Endodermal cell (in vitro differentiated cells): ENCODE results near the gene TMEM100. TPM values are rescaled to one million over a fixed set of nuclear protein-coding genes. Genes with fewer than 3 reads are reported as not detected.

ENCODE experiments used
- DNase-seq: peaks from one replicate; pipeline ENCODE4 v3.0.0-alpha.2; 2017
- H3K27ac ChIP-seq: 2 replicates; pipeline ENCODE4 v1.5.1; 2013; ENCODE audit warnings: mild to moderate bottlenecking, low read depth, low read length, moderate library complexity
- H3K27me3 ChIP-seq: 2 replicates; pipeline ENCODE4 v1.6.1; 2013; ENCODE audit warnings: mild to moderate bottlenecking, low read length, moderate library complexity; ENCODE audit not compliant: insufficient read depth, control insufficient read depth, poor library complexity, severe bottlenecking
- H3K36me3 ChIP-seq: 2 replicates; pipeline ENCODE4 v1.7.0; 2013; ENCODE audit warnings: mild to moderate bottlenecking, low read length, moderate library complexity; ENCODE audit not compliant: control insufficient read depth, insufficient read depth
- H3K4me1 ChIP-seq: one replicate; pipeline ENCODE4 v1.7.0; 2013; ENCODE audit warnings: low read length; ENCODE audit not compliant: control insufficient read depth, insufficient read depth
- H3K4me3 ChIP-seq: 2 replicates; pipeline ENCODE4 v1.5.1; 2013; ENCODE audit warnings: mild to moderate bottlenecking, low read length, moderate library complexity
- H3K9ac ChIP-seq: 2 replicates; pipeline ENCODE4 v1.6.1; 2013; ENCODE audit warnings: mild to moderate bottlenecking, low read length, moderate library complexity; ENCODE audit not compliant: poor library complexity, severe bottlenecking; ENCODE audit errors: extremely low read depth
- H3K9me3 ChIP-seq: 2 replicates; pipeline ENCODE4 v1.6.1; 2013; ENCODE audit warnings: mild to moderate bottlenecking, low read length, moderate library complexity; ENCODE audit not compliant: control insufficient read depth
- H3K27ac Mint-ChIP-seq: 2 replicates; pipeline ENCODE4 v1.8.0; 2020; ENCODE audit warnings: mixed read lengths
- H3K27me3 Mint-ChIP-seq: 2 replicates; pipeline ENCODE4 v1.8.0; 2021; ENCODE audit warnings: mild to moderate bottlenecking, mixed read lengths; ENCODE audit not compliant: insufficient read depth
- H3K36me3 Mint-ChIP-seq: 2 replicates; pipeline ENCODE4 v1.8.0; 2020; ENCODE audit warnings: low read depth, mixed read lengths
- H3K4me1 Mint-ChIP-seq: 2 replicates; pipeline ENCODE4 v1.8.0; 2020; ENCODE audit warnings: mixed read lengths
- H3K4me3 Mint-ChIP-seq: 2 replicates; pipeline ENCODE4 v1.8.0; 2020; ENCODE audit warnings: mild to moderate bottlenecking, moderate library complexity, mixed read lengths
- H3K9me3 Mint-ChIP-seq: 2 replicates; pipeline ENCODE4 v1.8.0; 2020; ENCODE audit warnings: mild to moderate bottlenecking, mixed read lengths
- WGBS, 2 experiments: methylation state at CpG; one replicate each; pipeline versions ENCODE4 v1.1.5 to v1.1.7; 2013; ENCODE audit warnings: missing lambda C conversion rate in 2 of 2, mixed read lengths in 1 of 2; ENCODE audit not compliant: insufficient coverage in 1 of 2, insufficient read length in 1 of 2; 5-methylcytosine and 5-hydroxymethylcytosine counted together
- total RNA-seq, 2 donors: library from RNA; stranded (reverse); fragmentation: NEBNext Ultra II Directional in 1 of 2; extraction: Animal tissue kit (Norgen Biotek cat#: 25700) in 1 of 2; gene quantifications; 2 replicates in 1 of 2; 3 replicates in 1 of 2; pipeline ENCODE4 v1.2.1, GENCODE V29; 2021
- TF ChIP-seq, protein P1 (sequence below): fragments of 200-600 bp; sonication (generic); conservative IDR thresholded peaks from 2 replicates; pipeline ENCODE4 v1.5.0; 2021; ENCODE audit warnings: antibody characterized with exemption, mild to moderate bottlenecking

Gene TMEM100
- total RNA-seq, 2 donors from 2014 or later = 0.71 to 4.3 TPM

DNA sequence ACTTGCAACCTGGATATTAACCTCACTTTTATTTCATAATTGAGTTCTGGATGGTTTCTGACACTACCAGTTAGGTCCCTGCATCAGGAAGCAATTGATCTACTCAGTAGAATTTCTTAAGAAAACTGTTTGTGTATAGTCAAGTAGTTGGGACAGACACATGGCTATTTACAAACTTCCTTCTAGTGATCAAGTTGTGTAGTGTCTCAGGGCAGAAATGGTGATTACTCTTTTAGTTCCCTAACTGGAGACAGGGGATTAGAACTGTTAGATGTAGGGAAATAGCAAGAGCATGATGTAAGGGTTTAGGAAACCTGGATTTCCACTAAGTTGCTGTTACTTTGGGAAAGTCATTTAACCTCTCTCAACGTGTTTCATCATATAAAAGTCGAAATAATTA is 30.4 kb downstream of the TMEM100 start:
- Histone ChIP-seq H3K4me3 (no peak overlapping the region), H3K27me3 (no peaks in the 10 kb centered on the region), H3K36me3 (no peaks in the 10 kb centered on the region), H3K4me1 (peaks cover 8% of the 10 kb centered on the region), H3K9me3 (peaks cover 18% of the 10 kb centered on the region), H3K27ac (no peak overlapping the region), H3K9ac (no peak overlapping the region)
- 95 to 100% methylated on average over 2 of the region's 2 CpGs for WGBS, 2 experiments
- DNase-seq = no peak
- Mint-ChIP-seq H3K36me3 (no peaks in the 10 kb centered on the region), H3K9me3 (peaks cover 15% of the 10 kb centered on the region), H3K4me1 (peaks cover 5% of the 10 kb centered on the region), H3K27me3 (no peaks in the 10 kb centered on the region), H3K4me3 (no peak overlapping the region), H3K27ac (no peak overlapping the region)
- TF ChIP-seq, protein P1, sequence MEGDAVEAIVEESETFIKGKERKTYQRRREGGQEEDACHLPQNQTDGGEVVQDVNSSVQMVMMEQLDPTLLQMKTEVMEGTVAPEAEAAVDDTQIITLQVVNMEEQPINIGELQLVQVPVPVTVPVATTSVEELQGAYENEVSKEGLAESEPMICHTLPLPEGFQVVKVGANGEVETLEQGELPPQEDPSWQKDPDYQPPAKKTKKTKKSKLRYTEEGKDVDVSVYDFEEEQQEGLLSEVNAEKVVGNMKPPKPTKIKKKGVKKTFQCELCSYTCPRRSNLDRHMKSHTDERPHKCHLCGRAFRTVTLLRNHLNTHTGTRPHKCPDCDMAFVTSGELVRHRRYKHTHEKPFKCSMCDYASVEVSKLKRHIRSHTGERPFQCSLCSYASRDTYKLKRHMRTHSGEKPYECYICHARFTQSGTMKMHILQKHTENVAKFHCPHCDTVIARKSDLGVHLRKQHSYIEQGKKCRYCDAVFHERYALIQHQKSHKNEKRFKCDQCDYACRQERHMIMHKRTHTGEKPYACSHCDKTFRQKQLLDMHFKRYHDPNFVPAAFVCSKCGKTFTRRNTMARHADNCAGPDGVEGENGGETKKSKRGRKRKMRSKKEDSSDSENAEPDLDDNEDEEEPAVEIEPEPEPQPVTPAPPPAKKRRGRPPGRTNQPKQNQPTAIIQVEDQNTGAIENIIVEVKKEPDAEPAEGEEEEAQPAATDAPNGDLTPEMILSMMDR = no peak

DNA sequence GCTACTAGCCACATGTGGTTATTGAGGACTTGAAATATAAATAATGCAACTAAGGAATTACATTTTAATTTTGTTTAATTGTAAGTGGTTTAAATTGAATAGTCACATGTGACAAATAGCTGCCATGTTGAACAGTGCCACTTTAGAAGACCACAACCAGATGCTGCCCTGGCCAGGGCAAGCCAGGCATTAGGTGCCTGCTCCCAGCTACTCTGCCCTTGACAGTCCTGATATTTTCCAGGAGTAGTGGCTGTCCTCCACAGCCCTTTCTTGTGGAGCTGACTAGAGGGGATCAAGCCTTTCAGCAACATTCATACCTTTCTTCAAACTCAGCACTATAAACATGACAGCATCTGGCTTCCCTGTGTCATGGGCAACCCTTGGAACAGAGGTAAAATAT is 31.0 kb downstream of the TMEM100 start:
- Histone ChIP-seq H3K27me3 (no peaks in the 10 kb centered on the region), H3K4me3 (no peak overlapping the region), H3K9ac (no peak overlapping the region), H3K9me3 (peaks cover 24% of the 10 kb centered on the region), H3K4me1 (peaks cover 8% of the 10 kb centered on the region), H3K36me3 (no peaks in the 10 kb centered on the region), H3K27ac (no peak overlapping the region)
- H3K4me3 Mint-ChIP-seq = no peak overlapping the region
- DNase-seq = no peak
- peaks cover 20% of the 10 kb centered on the region for H3K9me3 Mint-ChIP-seq
- no peaks in the 10 kb centered on the region for H3K27me3 Mint-ChIP-seq
- TF ChIP-seq, protein P1 = no peak
- peaks cover 5% of the 10 kb centered on the region for H3K4me1 Mint-ChIP-seq
- no peak overlapping the region for H3K27ac Mint-ChIP-seq
- no peaks in the 10 kb centered on the region for H3K36me3 Mint-ChIP-seq

GRCh38 chr17:55690105-55690508 is 32.6 kb downstream of the TMEM100 start:
- no peak overlapping the region for H3K9ac ChIP-seq
- Mint-ChIP-seq H3K9me3 (peaks cover 27% of the 10 kb centered on the region), H3K27me3 (no peaks in the 10 kb centered on the region), H3K4me3 (no peak overlapping the region), H3K36me3 (no peaks in the 10 kb centered on the region), H3K4me1 (peaks cover 5% of the 10 kb centered on the region), H3K27ac (no peak overlapping the region)
- 85 to 96% methylated on average over 2 of the region's 2 CpGs for WGBS, 2 experiments
- H3K27me3 ChIP-seq = no peaks in the 10 kb centered on the region
- TF ChIP-seq, protein P1 = no peak
- no peak for DNase-seq
- H3K9me3 ChIP-seq = peaks cover 40% of the 10 kb centered on the region
- no peaks in the 10 kb centered on the region for H3K36me3 ChIP-seq
- H3K4me3 ChIP-seq = peak overlapping the region; percentile 11
- peak overlapping the region; percentile 38 for H3K27ac ChIP-seq
- H3K4me1 ChIP-seq = peaks cover 8% of the 10 kb centered on the region
